Breast epithelium (tissue), 3 donors: ENCODE results near the gene NIP7.

Experiments
- POLR2AphosphoS5 ChIP-seq, 3 donors: sonication (generic); formaldehyde crosslinking; IDR thresholded peaks; one replicate each; pipeline ENCODE4 v1.6.1; 2017; ENCODE audit warnings: antibody characterized with exemption in 3 of 3
- TF ChIP-seq, protein P1 (sequence below), 3 donors: fragments of 450-650 bp; IDR thresholded peaks; one replicate each; pipeline ENCODE4 v1.5.1; 2016 to 2017; ENCODE audit warnings: antibody characterized with exemption in 3 of 3, mild to moderate bottlenecking in 3 of 3, moderate library complexity in 3 of 3

DNA sequence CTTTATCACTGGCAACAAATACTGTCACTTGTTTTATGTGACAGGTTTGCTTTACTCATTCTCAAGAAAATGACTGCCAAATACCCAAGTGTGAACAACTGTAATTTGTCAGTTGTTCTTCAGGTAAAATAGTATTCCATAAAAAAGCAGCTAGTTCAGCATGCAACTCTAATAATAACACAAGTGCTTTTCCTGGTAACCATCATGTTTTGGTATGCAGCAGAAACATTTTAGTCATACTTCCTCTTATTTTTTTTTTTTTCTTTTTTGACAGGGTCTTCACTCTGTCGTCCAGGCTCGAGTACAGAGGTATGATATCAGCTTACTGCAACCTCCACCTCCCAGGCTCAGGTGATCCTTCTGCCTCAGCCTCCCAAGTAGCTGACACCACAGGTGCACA lies 41.7 kb downstream of the NIP7 start:
- no peak for TF ChIP-seq POLR2AphosphoS5 (IDR thresholded peaks at IDR 0.05)
- TF ChIP-seq, protein P1, sequence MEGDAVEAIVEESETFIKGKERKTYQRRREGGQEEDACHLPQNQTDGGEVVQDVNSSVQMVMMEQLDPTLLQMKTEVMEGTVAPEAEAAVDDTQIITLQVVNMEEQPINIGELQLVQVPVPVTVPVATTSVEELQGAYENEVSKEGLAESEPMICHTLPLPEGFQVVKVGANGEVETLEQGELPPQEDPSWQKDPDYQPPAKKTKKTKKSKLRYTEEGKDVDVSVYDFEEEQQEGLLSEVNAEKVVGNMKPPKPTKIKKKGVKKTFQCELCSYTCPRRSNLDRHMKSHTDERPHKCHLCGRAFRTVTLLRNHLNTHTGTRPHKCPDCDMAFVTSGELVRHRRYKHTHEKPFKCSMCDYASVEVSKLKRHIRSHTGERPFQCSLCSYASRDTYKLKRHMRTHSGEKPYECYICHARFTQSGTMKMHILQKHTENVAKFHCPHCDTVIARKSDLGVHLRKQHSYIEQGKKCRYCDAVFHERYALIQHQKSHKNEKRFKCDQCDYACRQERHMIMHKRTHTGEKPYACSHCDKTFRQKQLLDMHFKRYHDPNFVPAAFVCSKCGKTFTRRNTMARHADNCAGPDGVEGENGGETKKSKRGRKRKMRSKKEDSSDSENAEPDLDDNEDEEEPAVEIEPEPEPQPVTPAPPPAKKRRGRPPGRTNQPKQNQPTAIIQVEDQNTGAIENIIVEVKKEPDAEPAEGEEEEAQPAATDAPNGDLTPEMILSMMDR (IDR thresholded peaks at IDR 0.05): no peak
